Mesendoderm (in vitro differentiated cells): Measurements from ENCODE around the gene AMBP. TPM values are rescaled to one million over a fixed set of nuclear protein-coding genes. Genes with fewer than 3 reads are reported as not detected.

Source experiments
- DNase-seq: peaks from one replicate; pipeline ENCODE4 v3.0.0; 2013
- H2AK5ac ChIP-seq: 2 replicates; pipeline ENCODE4 v1.6.1; 2013; ENCODE audit warnings: low read length, inconsistent platforms
- H2BK120ac ChIP-seq: 2 replicates; pipeline ENCODE4 v1.6.1; 2013; ENCODE audit warnings: low read depth, mild to moderate bottlenecking, low read length, moderate library complexity, mixed read lengths
- H2BK15ac ChIP-seq: replicated peaks from 2 replicates; pipeline ENCODE4 v1.6.1; 2013; ENCODE audit warnings: low read depth, mild to moderate bottlenecking, moderate library complexity
- H2BK5ac ChIP-seq: 2 replicates; pipeline ENCODE4 v1.6.1; 2013; ENCODE audit warnings: low read length, inconsistent platforms
- H3K18ac ChIP-seq: 2 replicates; pipeline ENCODE4 v1.6.1; 2013; ENCODE audit warnings: mild to moderate bottlenecking, low read length, mixed read lengths
- H3K23ac ChIP-seq: one replicate; pipeline ENCODE4 v1.6.1; 2013; ENCODE audit warnings: low read length
- H3K27ac ChIP-seq: 2 replicates; pipeline ENCODE4 v1.5.1; 2013; ENCODE audit warnings: low read depth, mild to moderate bottlenecking, inconsistent platforms, low read length, moderate library complexity
- H3K27me3 ChIP-seq: 2 replicates; pipeline ENCODE4 v1.6.1; 2013; ENCODE audit warnings: low read length, control low read depth, mild to moderate bottlenecking, inconsistent platforms; ENCODE audit not compliant: insufficient read depth, poor library complexity
- H3K36me3 ChIP-seq: 2 replicates; pipeline ENCODE4 v1.6.1; 2013; ENCODE audit warnings: low read length, inconsistent platforms; ENCODE audit not compliant: control insufficient read depth, insufficient read depth
- H3K4ac ChIP-seq: one replicate; pipeline ENCODE4 v1.6.1; 2013; ENCODE audit warnings: low read depth, mild to moderate bottlenecking, low read length, moderate library complexity
- H3K4me1 ChIP-seq: 2 replicates; pipeline ENCODE4 v1.6.1; 2013; ENCODE audit warnings: low read depth, low read length, inconsistent platforms; ENCODE audit not compliant: control insufficient read depth
- H3K4me2 ChIP-seq: 2 replicates; pipeline ENCODE4 v1.6.1; 2013; ENCODE audit warnings: low read length
- H3K4me3 ChIP-seq: 2 replicates; pipeline ENCODE4 v1.5.1; 2013; ENCODE audit warnings: mild to moderate bottlenecking, low read length
- H3K56ac ChIP-seq: one replicate; pipeline ENCODE4 v1.6.1; 2013; ENCODE audit warnings: low read length
- H3K79me1 ChIP-seq: 2 replicates; pipeline ENCODE4 v1.6.1; 2013; ENCODE audit warnings: low read length, inconsistent platforms
- H3K79me2 ChIP-seq: 2 replicates; pipeline ENCODE4 v1.6.1; 2013; ENCODE audit warnings: mild to moderate bottlenecking, low read length; ENCODE audit not compliant: control insufficient read depth, insufficient read depth
- H3K9ac ChIP-seq: 2 replicates; pipeline ENCODE4 v1.6.1; 2013; ENCODE audit warnings: low read length, inconsistent platforms
- H4K5ac ChIP-seq: one replicate; pipeline ENCODE4 v1.6.1; 2013; ENCODE audit warnings: low read length
- H4K8ac ChIP-seq: one replicate; pipeline ENCODE4 v1.6.1; 2013; ENCODE audit warnings: low read depth, mild to moderate bottlenecking, control low read depth, low read length, moderate library complexity
- WGBS: extraction: QIAGEN DNeasy Blood & Tissue Kit; methylation state at CpG from one replicate; pipeline ENCODE4 v1.1.7; 2013; ENCODE audit warnings: low lambda C conversion rate, missing lambda C conversion rate; ENCODE audit not compliant: insufficient coverage; ENCODE audit errors: extremely low coverage; 5-methylcytosine and 5-hydroxymethylcytosine counted together
- polyA plus RNA-seq, 2 experiments: library from polyadenylated mRNA; stranded (reverse); fragments of 200-250 nt; gene quantifications; one replicate each; pipeline ENCODE4 v1.2.3, GENCODE V29; 2013

AMBP gene
- 1.9 TPM for polyA plus RNA-seq (2013, experiment 1 of 2)
- polyA plus RNA-seq (2013, experiment 2 of 2) = 2.1 TPM

- no peak within 1 kb of the TSS for H2BK120ac ChIP-seq
- H3K18ac ChIP-seq = no peak within 1 kb of the TSS
- H3K23ac ChIP-seq = no peak within 1 kb of the TSS
- no peak within 1 kb of the TSS for H4K8ac ChIP-seq
- no peak within 1 kb of the TSS for H2AK5ac ChIP-seq
- H3K79me2 ChIP-seq = no peaks in the 10 kb centered on the region
- H3K27ac ChIP-seq = no peak within 1 kb of the TSS
- H3K79me1 ChIP-seq = no peaks in the 10 kb centered on the region
- no CpG with 5 or more reads among the region's 16 CpGs for WGBS
- no peak within 1 kb of the TSS for H3K9ac ChIP-seq
- H3K27me3 ChIP-seq = no peaks in the 10 kb centered on the region
- H3K4me3 ChIP-seq = no peak within 1 kb of the TSS
- no peak within 1 kb of the TSS for H3K4ac ChIP-seq
- no peaks in the 10 kb centered on the region for H3K36me3 ChIP-seq
- no peak for DNase-seq
- no peak within 1 kb of the TSS for H4K5ac ChIP-seq
- H2BK5ac ChIP-seq = no peak within 1 kb of the TSS
- no peaks in the 10 kb centered on the region for H3K4me1 ChIP-seq
- no peak within 1 kb of the TSS for H2BK15ac ChIP-seq
- H3K56ac ChIP-seq = no peak within 1 kb of the TSS
- no peak within 1 kb of the TSS for H3K4me2 ChIP-seq
Observed at GRCh38 chr9:114078021-114078780, at the start of gene AMBP. Gene AMBP (minus strand): TSS chr9:114078300. CDS start chr9:114078209, 91 bp downstream.

- Histone ChIP-seq H3K27ac (no peak overlapping the region), H3K4me2 (no peak overlapping the region), H3K56ac (no peak overlapping the region), H3K4ac (no peak overlapping the region), H2BK120ac (no peak overlapping the region), H3K79me2 (no peaks in the 10 kb centered on the region), H2BK15ac (no peak overlapping the region), H4K8ac (no peak overlapping the region), H3K23ac (no peak overlapping the region), H3K18ac (no peak overlapping the region), H3K79me1 (no peaks in the 10 kb centered on the region), H3K9ac (no peak overlapping the region), H4K5ac (no peak overlapping the region), H3K4me3 (no peak overlapping the region), H3K4me1 (no peaks in the 10 kb centered on the region), H2BK5ac (no peak overlapping the region), H3K36me3 (no peaks in the 10 kb centered on the region), H2AK5ac (no peak overlapping the region), H3K27me3 (no peaks in the 10 kb centered on the region)
- no CpG with 5 or more reads among the region's 13 CpGs for WGBS
- no peak for DNase-seq
Observed at GRCh38 chr9:114126247-114127060, 48.4 kb upstream of the AMBP start.

- Histone ChIP-seq H4K8ac (no peak overlapping the region), H3K4me1 (no peaks in the 10 kb centered on the region), H3K56ac (no peak overlapping the region), H3K4ac (no peak overlapping the region), H3K4me2 (no peak overlapping the region), H3K36me3 (no peaks in the 10 kb centered on the region), H3K23ac (peak overlapping the region; percentile 37), H3K27me3 (no peaks in the 10 kb centered on the region), H3K79me1 (no peaks in the 10 kb centered on the region), H3K18ac (no peak overlapping the region), H3K9ac (no peak overlapping the region), H3K79me2 (no peaks in the 10 kb centered on the region), H2BK5ac (no peak overlapping the region), H3K27ac (no peak overlapping the region), H2BK15ac (no peak overlapping the region), H2AK5ac (no peak overlapping the region), H2BK120ac (no peak overlapping the region), H3K4me3 (no peak overlapping the region), H4K5ac (no peak overlapping the region)
- DNase-seq = no peak
- no CpG with 5 or more reads among the region's 10 CpGs for WGBS
Observed at GRCh38 chr9:114125476-114126013, 47.4 kb upstream of the AMBP start.

DNA sequence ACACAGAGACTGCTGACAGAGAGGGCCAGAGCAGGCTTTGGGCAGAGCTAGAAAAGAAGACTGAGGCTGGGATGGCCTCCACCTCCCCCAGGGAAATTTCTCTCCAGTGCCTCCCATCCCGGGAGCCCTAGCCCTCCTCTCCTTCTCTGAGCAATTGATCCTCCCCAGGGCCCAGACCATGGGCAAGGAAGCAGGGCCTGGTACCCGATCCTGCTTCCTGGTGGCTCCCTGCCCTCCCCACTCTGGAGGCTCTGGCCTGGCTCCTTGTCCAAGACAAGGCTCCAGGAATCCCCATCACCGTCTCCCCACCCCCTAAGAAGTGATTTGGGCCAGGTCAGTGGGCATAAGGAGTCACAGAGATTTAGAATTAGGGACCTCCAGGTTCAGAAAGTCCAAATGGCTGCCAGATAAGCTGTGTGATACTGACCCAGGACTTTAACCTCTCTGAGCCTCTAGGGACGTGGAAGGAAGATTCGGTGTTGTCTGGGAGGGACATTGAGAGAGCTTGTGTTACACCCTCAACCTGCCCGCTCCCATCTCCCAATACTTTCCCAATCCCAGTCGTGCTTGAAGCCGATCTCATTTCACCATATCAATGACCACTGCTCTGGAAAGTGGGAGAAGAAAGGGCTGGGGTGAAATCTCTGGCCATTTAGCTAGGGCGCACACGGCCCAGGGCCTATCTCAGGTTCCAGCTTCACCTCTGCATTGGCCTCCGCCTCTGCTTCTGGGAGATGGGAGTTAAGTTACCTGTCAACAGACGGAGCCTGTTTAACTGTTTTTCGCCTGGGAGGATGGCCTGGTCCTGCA is 46.8 kb upstream of the AMBP start:
- Histone ChIP-seq H3K79me1 (no peaks in the 10 kb centered on the region), H3K9ac (no peak overlapping the region), H3K56ac (no peak overlapping the region), H2BK15ac (no peak overlapping the region), H3K18ac (no peak overlapping the region), H3K27ac (no peak overlapping the region), H4K8ac (no peak overlapping the region), H4K5ac (no peak overlapping the region), H3K4me2 (no peak overlapping the region), H3K23ac (peak overlapping the region; percentile 37), H2BK120ac (no peak overlapping the region), H3K36me3 (no peaks in the 10 kb centered on the region), H3K27me3 (no peaks in the 10 kb centered on the region), H3K79me2 (no peaks in the 10 kb centered on the region), H3K4ac (no peak overlapping the region), H3K4me1 (no peaks in the 10 kb centered on the region), H3K4me3 (no peak overlapping the region), H2BK5ac (no peak overlapping the region), H2AK5ac (no peak overlapping the region)
- DNase-seq = no peak
- WGBS = no CpG with 5 or more reads among the region's 13 CpGs

GRCh38 chr9:114124138-114124537 is 46.0 kb upstream of the AMBP start:
- H2BK120ac ChIP-seq = no peak overlapping the region
- H3K18ac ChIP-seq = no peak overlapping the region
- no peaks in the 10 kb centered on the region for H3K79me1 ChIP-seq
- no peaks in the 10 kb centered on the region for H3K4me1 ChIP-seq
- H3K56ac ChIP-seq = no peak overlapping the region
- H4K5ac ChIP-seq = no peak overlapping the region
- DNase-seq = no peak
- no peak overlapping the region for H3K4me2 ChIP-seq
- no peak overlapping the region for H3K27ac ChIP-seq
- no peak overlapping the region for H2BK15ac ChIP-seq
- H3K4ac ChIP-seq = no peak overlapping the region
- H2BK5ac ChIP-seq = no peak overlapping the region
- no peak overlapping the region for H2AK5ac ChIP-seq
- H3K23ac ChIP-seq = no peak overlapping the region
- H4K8ac ChIP-seq = no peak overlapping the region
- WGBS = no CpG with 5 or more reads among the region's 1 CpG
- no peaks in the 10 kb centered on the region for H3K36me3 ChIP-seq
- no peak overlapping the region for H3K4me3 ChIP-seq
- no peaks in the 10 kb centered on the region for H3K79me2 ChIP-seq
- no peak overlapping the region for H3K9ac ChIP-seq
- H3K27me3 ChIP-seq = no peaks in the 10 kb centered on the region
